ENCODE results near the gene HOXA7.
A peak's percentile ranks its signal among the peaks of the same experiment; 100 is the strongest.

The HOXA7 gene

DNA sequence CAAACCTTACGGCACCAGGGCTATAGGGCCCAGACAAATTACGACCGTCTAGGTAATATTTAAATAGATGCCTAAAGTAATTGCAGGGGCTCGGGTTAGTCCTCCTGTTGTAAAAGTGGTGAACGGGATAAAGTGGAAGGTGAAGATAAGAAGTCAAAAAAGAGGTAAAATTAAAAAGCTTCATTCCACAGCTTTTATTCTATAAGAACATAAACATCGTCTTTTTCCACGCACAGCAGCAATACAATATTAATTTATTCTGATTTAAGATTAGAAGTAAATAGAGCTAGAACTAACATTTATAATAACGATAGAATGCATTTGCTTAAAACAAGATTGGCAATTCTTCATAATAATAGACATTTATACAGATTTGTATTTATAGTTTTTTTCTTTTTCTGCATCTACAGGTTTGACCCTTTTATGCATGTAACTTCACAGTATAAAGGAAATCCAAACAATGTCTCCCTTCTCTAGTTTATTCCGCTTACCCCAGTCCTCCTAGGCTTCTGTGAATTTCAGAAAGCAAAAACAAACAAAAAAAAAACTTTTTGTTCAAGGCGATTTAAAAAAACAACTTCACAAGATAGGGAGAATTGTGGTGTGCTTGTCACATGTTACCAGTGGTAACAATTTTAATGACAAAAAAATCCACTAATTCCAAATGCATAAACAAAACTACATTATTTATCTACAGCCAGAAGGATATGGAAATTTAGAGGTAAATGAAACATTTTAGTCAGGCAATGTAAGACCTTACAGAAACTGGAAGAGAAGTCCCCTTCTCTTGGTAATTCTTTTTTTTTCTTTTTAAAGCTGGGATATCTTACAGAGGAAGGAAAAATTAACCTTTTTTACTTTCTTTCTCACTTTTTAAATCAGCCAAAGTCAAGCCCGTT, 14.2 kb upstream of the HOXA7 start:
- no peak overlapping the region for H3K9ac ChIP-seq (ENCODE audit: insufficient read length)
- no peaks in the 10 kb centered on the region for H3K9me3 ChIP-seq (ENCODE audit: low read depth, low read length)
- DNase-seq (ENCODE audit: low read depth, low spot score), result no peak
- H3K27ac ChIP-seq, result no peak overlapping the region
- no peaks in the 10 kb centered on the region for H3K36me3 ChIP-seq (ENCODE audit: insufficient read depth, low read length)
- 0 out of 2 replicates have a peak overlapping the region, but pooled peaks have one; percentile 9 for H3K4me3 ChIP-seq
- no peak for TF ChIP-seq EZH2 (IDR thresholded peaks at IDR 0.05)
- TF ChIP-seq POLR2AphosphoS5 (IDR thresholded peaks at IDR 0.05; ENCODE audit: borderline replicate concordance, low read depth, low read length), result no peak
- TF ChIP-seq FOXP2 (optimal IDR thresholded peaks at IDR 0.05; ENCODE audit: control extremely low read depth, extremely low read length, insufficient read depth), result no peak

DNA sequence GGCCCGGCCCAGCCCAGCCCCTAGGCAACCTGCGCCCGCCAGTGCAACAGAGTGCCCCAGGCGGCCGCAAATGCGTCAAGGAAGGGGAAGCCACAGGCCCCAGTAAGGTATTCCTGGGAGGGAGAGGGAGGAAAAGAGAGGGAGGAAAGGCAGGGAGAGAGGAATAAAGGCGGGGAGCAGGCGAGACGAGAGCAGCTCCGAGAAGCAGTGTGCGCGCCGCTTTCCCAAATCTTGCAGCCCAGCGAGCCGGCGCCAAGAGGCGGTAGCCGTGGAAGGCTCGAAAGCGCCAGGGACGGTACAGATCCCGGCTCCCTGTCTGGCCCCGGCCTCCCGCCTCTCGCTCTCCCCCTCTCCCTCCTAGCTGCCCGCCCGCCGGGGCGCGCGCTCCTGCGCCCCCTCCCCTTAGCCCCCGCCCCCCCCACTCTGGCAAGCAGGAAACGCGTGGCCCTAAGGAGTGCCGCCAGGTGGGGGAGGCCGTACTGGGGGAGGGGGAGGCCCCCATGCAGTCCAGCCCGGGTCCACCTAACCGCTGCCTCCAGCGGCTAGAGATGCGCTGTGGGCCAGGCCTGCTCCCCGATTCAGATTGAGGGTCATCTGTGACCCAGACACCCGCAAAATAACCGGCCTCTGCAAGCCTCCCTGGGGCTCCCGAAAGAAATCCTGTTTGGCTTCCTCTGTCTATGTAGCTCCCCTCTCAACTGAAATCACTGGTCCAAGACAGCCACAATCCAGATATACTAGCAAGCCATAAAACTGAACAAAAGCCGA, 13.4 kb upstream of the HOXA7 start:
- Histone ChIP-seq H3K9ac (ENCODE audit: insufficient read length) (no peak overlapping the region), H3K9me3 (ENCODE audit: low read depth, low read length) (no peaks in the 10 kb centered on the region), H3K27ac (no peak overlapping the region), H3K4me3 (no peak overlapping the region), H3K36me3 (ENCODE audit: insufficient read depth, low read length) (no peaks in the 10 kb centered on the region)
- DNase-seq (ENCODE audit: low read depth, low spot score), result no peak
- TF ChIP-seq FOXP2 (optimal IDR thresholded peaks at IDR 0.05; ENCODE audit: control extremely low read depth, extremely low read length, insufficient read depth), result no peak
- no peak for TF ChIP-seq POLR2AphosphoS5 (IDR thresholded peaks at IDR 0.05; ENCODE audit: borderline replicate concordance, low read depth, low read length)
- no peak for TF ChIP-seq EZH2 (IDR thresholded peaks at IDR 0.05)

DNA sequence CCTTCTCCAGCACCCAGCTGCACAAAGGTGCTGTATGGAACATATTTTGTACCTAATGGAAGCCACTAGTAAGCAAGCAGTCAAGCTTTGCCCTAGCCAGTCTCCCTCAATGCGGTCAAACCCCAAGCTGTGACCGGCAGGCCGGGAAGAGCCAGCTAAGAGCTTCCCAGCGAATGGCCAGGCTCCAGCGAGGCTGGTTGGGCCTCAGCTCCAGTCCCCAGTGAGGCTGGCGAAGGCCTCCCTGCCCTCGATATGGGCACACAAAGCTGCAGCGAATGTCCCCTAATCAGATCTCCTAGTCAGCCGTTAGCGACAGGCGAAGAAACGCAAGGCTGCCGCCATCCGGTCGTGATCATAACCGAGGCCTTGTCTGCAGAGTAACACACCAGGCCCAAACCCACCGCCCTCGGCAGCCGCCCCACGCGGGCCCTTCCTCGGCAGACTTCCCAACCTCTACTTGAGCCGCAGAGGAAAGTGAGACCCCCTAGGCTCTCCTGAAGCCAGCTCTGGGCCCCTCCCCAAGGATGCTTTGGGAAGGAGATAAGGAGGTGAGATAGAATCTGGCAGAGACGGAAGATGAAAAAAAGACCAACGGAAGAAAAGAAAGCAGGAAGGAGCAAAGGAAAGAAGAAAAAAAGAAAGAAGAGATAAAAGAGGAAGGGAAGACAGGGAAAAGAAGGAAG, 11.9 kb upstream of the HOXA7 start:
- TF ChIP-seq POLR2AphosphoS5 (IDR thresholded peaks at IDR 0.05; ENCODE audit: borderline replicate concordance, low read depth, low read length) (no peak), FOXP2 (optimal IDR thresholded peaks at IDR 0.05; ENCODE audit: control extremely low read depth, extremely low read length, insufficient read depth) (no peak), EZH2 (IDR thresholded peaks at IDR 0.05) (no peak)
- Histone ChIP-seq H3K4me3 (no peak overlapping the region), H3K9ac (ENCODE audit: insufficient read length) (no peak overlapping the region), H3K9me3 (ENCODE audit: low read depth, low read length) (no peaks in the 10 kb centered on the region), H3K27ac (no peak overlapping the region), H3K36me3 (ENCODE audit: insufficient read depth, low read length) (no peaks in the 10 kb centered on the region)
- DNase-seq (ENCODE audit: low read depth, low spot score), result no peak

DNA sequence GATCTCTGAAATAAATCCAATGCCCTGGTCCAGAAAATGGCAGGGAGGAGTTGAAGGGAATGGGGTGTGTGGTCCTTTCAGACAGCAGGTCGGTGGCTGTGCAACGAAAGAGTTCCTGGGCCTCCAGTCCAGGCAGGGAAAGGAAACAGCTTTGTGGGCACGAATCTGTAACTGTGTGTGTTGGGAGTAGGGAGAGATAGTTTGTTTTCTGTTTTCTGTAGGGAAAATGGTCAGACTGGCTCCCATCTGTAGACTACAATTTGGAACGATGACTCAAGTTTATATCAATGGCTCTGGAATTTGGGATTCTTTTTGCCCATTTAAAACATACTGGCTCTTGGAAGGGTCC, 11.4 kb upstream of the HOXA7 start:
- no peaks in the 10 kb centered on the region for H3K9me3 ChIP-seq (ENCODE audit: low read depth, low read length)
- H3K4me3 ChIP-seq, result no peak overlapping the region
- no peak for TF ChIP-seq EZH2 (IDR thresholded peaks at IDR 0.05)
- TF ChIP-seq POLR2AphosphoS5 (IDR thresholded peaks at IDR 0.05; ENCODE audit: borderline replicate concordance, low read depth, low read length), result no peak
- no peak for TF ChIP-seq FOXP2 (optimal IDR thresholded peaks at IDR 0.05; ENCODE audit: control extremely low read depth, extremely low read length, insufficient read depth)
- no peak overlapping the region for H3K9ac ChIP-seq (ENCODE audit: insufficient read length)
- H3K36me3 ChIP-seq (ENCODE audit: insufficient read depth, low read length), result no peaks in the 10 kb centered on the region
- H3K27ac ChIP-seq, result no peak overlapping the region
- DNase-seq (ENCODE audit: low read depth, low spot score), result no peak

DNA sequence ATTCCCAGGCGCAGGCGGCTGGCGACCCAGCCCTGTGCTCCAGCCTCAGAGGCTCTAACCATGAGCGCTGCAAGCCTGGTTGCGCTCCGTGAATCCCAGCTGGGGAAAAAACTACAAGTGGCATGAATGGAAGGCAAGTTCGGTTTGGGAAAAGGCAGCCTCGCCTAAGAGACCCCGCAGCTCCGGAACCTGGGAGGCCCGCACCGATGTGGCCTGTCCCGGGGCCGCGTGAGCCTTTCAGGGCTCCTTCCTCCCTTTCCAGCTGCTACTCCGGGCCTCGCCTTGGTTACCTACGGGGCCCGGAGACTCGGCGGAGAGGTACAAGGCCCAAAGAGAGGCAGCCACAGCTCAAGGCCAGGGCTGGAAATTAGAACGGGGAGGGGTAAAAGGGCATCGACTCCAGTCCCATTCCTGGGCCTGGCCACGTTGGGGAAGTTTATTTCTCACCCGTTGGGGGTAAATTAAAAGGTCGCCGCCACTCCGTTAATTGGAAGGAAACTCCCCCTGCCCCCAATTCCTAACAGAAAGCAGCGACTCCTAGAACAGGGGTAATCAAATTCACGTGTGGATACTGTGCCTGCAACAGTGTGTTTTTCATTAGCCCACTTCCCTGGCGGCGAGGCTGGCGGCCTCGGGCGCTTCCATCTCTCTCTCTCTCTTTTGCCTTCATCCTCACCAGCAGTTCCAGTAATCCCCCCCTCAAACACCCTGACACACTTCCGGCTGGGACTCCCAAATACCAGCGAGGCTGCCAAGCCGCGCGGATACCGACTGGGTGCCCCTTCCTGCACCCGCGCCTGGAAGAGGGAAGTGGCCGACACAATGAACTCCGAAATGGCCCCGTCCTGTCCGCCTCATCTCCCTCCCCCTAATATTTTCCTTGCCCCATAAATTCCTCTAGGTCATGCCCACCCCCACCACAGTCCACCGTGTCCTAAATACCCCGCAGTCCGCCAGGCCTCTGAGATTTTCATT, 10.3 kb upstream of the HOXA7 start:
- no peaks in the 10 kb centered on the region for H3K9me3 ChIP-seq (ENCODE audit: low read depth, low read length)
- H3K9ac ChIP-seq (ENCODE audit: insufficient read length), result no peak overlapping the region
- H3K36me3 ChIP-seq (ENCODE audit: insufficient read depth, low read length), result no peaks in the 10 kb centered on the region
- no peak for TF ChIP-seq EZH2 (IDR thresholded peaks at IDR 0.05)
- TF ChIP-seq POLR2AphosphoS5 (IDR thresholded peaks at IDR 0.05; ENCODE audit: borderline replicate concordance, low read depth, low read length), result no peak
- no peak for TF ChIP-seq FOXP2 (optimal IDR thresholded peaks at IDR 0.05; ENCODE audit: control extremely low read depth, extremely low read length, insufficient read depth)
- no peak overlapping the region for H3K27ac ChIP-seq
- H3K4me3 ChIP-seq, result no peak overlapping the region; the same call in 1 of the 2 replicates
- no peak for DNase-seq (ENCODE audit: low read depth, low spot score)

DNA sequence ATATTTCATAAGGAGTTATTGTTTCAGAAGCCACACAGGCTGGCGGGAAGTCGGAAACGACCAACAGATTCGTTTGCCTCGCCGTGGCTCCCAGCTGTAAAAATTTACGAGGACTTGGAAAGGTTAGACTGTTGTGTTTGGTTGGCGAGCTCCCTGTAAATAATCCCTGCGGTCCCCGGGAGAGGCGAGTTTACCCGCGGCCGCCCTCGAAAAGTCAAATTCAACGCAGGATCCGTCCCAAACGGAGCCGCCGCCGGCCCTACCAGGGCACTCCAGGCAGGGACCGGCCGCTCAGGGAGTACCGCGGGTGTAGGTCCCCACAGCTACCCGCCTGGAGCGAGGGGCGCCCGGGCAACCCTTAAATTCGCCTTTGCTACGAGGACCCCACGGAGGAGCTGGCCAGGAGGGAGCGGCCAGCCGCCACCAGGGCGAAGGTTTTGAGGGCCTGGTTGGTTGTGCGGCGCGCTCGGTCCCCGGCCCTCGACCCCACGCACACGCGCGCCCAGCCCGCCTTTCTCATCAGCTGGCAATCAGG, 9.6 kb upstream of the HOXA7 start:
- no peak for DNase-seq (ENCODE audit: low read depth, low spot score)
- Histone ChIP-seq H3K4me3 (no peak overlapping the region), H3K9ac (ENCODE audit: insufficient read length) (no peak overlapping the region), H3K36me3 (ENCODE audit: insufficient read depth, low read length) (no peaks in the 10 kb centered on the region), H3K27ac (no peak overlapping the region), H3K9me3 (ENCODE audit: low read depth, low read length) (no peaks in the 10 kb centered on the region)
- TF ChIP-seq POLR2AphosphoS5 (IDR thresholded peaks at IDR 0.05; ENCODE audit: borderline replicate concordance, low read depth, low read length), result no peak

All from SK-N-MC (cell line).